ENCODE results near the gene CST11.
"Not testable (repeated sequence)": the region's sequence is repeated elsewhere in the genome, so short reads cannot be mapped to it uniquely, and the experiment has no call there.

Gene CST11

GRCh38 chr20:23476015-23476754 is 23.5 kb upstream of the CST11 start:
- H3K4me3 ChIP-seq (ENCODE audit: low read depth, low read length) = no peak overlapping the region
- no peak for TF ChIP-seq CTCF (IDR thresholded peaks at IDR 0.05; ENCODE audit: low read depth, low read length)
- no peak for DNase-seq
- H3K27me3 ChIP-seq = no peaks in the 10 kb centered on the region
- H3K9me3 ChIP-seq = no peaks in the 10 kb centered on the region
- H3K4me1 ChIP-seq = no peaks in the 10 kb centered on the region
- no peaks in the 10 kb centered on the region for H3K36me3 ChIP-seq

DNA sequence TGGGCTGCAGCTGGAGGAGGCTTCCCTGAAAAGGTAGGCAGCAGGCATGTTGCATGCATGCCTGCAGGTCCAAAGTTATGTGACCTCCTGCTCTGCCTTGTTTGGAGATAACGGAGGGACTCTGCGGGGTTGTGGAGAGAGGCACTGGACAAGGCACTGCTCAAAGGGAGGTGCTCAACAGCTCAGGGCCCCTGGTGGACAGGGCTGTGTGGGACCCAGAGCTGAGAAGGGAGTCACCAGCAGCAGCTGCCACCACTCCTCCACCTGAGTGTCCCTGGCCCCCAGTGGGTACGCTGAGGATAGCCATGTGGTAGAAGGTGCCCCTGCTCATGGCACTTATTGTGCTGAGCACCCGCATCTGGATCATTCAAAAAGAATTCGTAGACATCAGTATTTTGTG is 22.7 kb upstream of the CST11 start:
- no peak overlapping the region for H3K4me3 ChIP-seq (ENCODE audit: low read depth, low read length)
- no peaks in the 10 kb centered on the region for H3K36me3 ChIP-seq
- no peak for TF ChIP-seq CTCF (IDR thresholded peaks at IDR 0.05; ENCODE audit: low read depth, low read length)
- no peaks in the 10 kb centered on the region for H3K9me3 ChIP-seq
- H3K4me1 ChIP-seq = no peaks in the 10 kb centered on the region
- no peaks in the 10 kb centered on the region for H3K27me3 ChIP-seq
- no peak for DNase-seq

- not testable (repeated sequence) for H3K4me1 ChIP-seq; H3K9me3 ChIP-seq; H3K27me3 ChIP-seq; H3K36me3 ChIP-seq; DNase-seq; H3K4me3 ChIP-seq (ENCODE audit: low read depth, low read length)
These were observed 20.6 kb upstream of the CST11 start for GRCh38 chr20:23473293-23473692.

DNA sequence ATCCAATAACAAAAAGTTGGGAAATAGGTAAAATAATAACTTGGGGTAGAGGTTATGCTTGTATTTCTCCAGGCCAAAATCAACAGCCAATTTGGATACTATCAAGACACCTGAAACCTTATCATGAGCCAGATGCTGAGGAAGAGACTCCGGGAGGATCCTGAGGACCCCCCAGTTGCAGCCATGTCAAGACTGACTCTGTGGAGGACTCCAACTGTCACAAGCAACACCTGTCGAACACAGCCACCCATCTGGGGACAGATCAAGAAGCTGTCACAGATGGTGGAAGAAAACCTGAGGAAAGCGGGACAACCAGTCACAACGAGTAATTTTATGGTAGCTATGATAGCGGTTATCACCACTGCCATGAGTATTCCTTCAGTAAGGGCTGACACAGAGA is 19.6 kb upstream of the CST11 start:
- not testable (repeated sequence) for H3K4me1 ChIP-seq; H3K36me3 ChIP-seq; H3K9me3 ChIP-seq; H3K4me3 ChIP-seq (ENCODE audit: low read depth, low read length); H3K27me3 ChIP-seq; DNase-seq

- H3K9me3 ChIP-seq; H3K4me1 ChIP-seq; H3K4me3 ChIP-seq (ENCODE audit: low read depth, low read length); H3K27me3 ChIP-seq; DNase-seq; H3K36me3 ChIP-seq: not testable (repeated sequence)
These were observed 14.3 kb upstream of the CST11 start for GRCh38 chr20:23466961-23467360.

- no peaks in the 10 kb centered on the region for H3K27me3 ChIP-seq
- no peaks in the 10 kb centered on the region for H3K36me3 ChIP-seq
- no peaks in the 10 kb centered on the region for H3K9me3 ChIP-seq
- DNase-seq = no peak
- TF ChIP-seq CTCF (IDR thresholded peaks at IDR 0.05; ENCODE audit: low read depth, low read length) = no peak
- H3K4me1 ChIP-seq = no peaks in the 10 kb centered on the region
- H3K4me3 ChIP-seq (ENCODE audit: low read depth, low read length) = no peak overlapping the region
These were observed 8.5 kb upstream of the CST11 start for GRCh38 chr20:23461180-23461579.

DNA sequence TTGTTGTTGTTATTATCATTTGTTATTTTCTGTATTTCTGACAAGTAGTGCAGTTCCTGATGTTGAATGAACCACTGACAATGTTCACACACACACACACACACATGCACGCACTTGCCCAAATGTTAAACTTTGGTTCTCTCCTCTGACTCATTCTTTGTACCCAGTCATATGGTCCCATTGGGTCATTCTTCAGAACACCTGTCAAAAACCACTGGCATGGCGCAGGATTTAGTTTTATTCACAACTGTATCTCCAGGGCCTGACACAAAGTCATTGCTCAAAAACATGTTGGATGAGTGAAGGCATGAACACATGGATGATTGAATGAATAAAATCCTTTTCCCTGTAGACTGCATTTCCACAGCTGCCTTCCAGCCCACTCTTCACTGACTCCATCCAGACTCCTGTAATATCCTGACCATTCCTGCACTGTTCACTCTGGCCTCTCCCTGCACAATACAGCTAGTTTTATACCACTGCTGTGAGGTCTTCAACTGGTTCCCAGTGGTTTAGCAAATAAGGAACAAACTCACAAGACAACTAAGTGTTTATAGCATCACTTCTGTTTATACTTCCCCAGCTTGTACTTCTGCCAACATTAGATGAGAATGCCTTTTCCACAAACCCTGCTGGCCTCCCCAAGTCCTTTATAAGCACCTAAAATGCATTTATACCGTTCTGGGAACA is 6.9 kb upstream of the CST11 start:
- no peaks in the 10 kb centered on the region for H3K9me3 ChIP-seq
- DNase-seq = no peak
- no peaks in the 10 kb centered on the region for H3K36me3 ChIP-seq
- no peak for TF ChIP-seq CTCF (IDR thresholded peaks at IDR 0.05; ENCODE audit: low read depth, low read length)
- H3K27me3 ChIP-seq = no peaks in the 10 kb centered on the region
- H3K4me1 ChIP-seq = no peaks in the 10 kb centered on the region
- H3K4me3 ChIP-seq (ENCODE audit: low read depth, low read length) = no peak overlapping the region

All from BE2C (cell line).